CD4-positive, alpha-beta T cell (primary cell): ENCODE results near the gene SPRR4. TPM values are rescaled to one million over a fixed set of nuclear protein-coding genes. Genes with fewer than 3 reads are reported as not detected.
"Not testable (repeated sequence)": the region's sequence is repeated elsewhere in the genome, so short reads cannot be mapped to it uniquely, and the experiment has no call there.

Experiments used
- ATAC-seq: fragments of 200-7000 bp; cut with Tn5 transposase; one replicate; pipeline ENCODE4 v1.10.0; 2022; ENCODE audit warnings: mild to moderate bottlenecking; ENCODE audit not compliant: poor library complexity
- CTCF ChIA-PET: fragments of 350-600 bp; sonication (Branson Sonifier 250); formaldehyde crosslinking; loops from one replicate; lab custom pipeline; 2021; ENCODE audit warnings: antibody characterized with exemption, inconsistent platforms; lab: Charles Lee
- POLR2A ChIA-PET: fragments of 350-600 bp; sonication (Branson Sonifier 250); formaldehyde crosslinking; loops from one replicate; lab custom pipeline; 2021; ENCODE audit warnings: antibody characterized with exemption, inconsistent platforms; lab: Charles Lee
- DNase-seq, 14 experiments: peaks; one replicate each; pipeline ENCODE4 v3.0.0-alpha.2; 2013 to 2020; ENCODE audit warnings: mixed read lengths in 2 of 14
- H3K27ac ChIP-seq, 2 donors: one replicate each; pipeline versions ENCODE4 v1.5.1 to v1.7.0; 2013; ENCODE audit warnings: low read length in 2 of 2, low read depth in 1 of 2, mild to moderate bottlenecking in 1 of 2
- H3K27me3 ChIP-seq, 2 experiments: 1 replicate in 1 of 2; 2 replicates in 1 of 2; pipeline versions ENCODE4 v1.6.1 to v1.7.0; 2013; ENCODE audit warnings: low read length in 2 of 2, control low read depth in 1 of 2, mild to moderate bottlenecking in 1 of 2, moderate library complexity in 1 of 2; ENCODE audit not compliant: insufficient read depth in 2 of 2, control insufficient read depth in 1 of 2
- H3K36me3 ChIP-seq: one replicate; pipeline ENCODE4 v1.6.1; 2013; ENCODE audit warnings: low read length, control low read depth; ENCODE audit not compliant: insufficient read depth
- H3K4me1 ChIP-seq: one replicate; pipeline ENCODE4 v1.6.1; 2013; ENCODE audit warnings: low read length, control low read depth; ENCODE audit not compliant: insufficient read depth
- H3K4me3 ChIP-seq: one replicate; pipeline ENCODE4 v1.5.1; 2013; ENCODE audit warnings: mild to moderate bottlenecking, low read length, moderate library complexity
- H3K9me3 ChIP-seq, 2 experiments: 1 replicate in 1 of 2; 2 replicates in 1 of 2; pipeline versions ENCODE4 v1.6.1 to v1.7.0; 2013; ENCODE audit warnings: low read length in 2 of 2, mild to moderate bottlenecking in 2 of 2, control low read depth in 1 of 2, moderate library complexity in 1 of 2; ENCODE audit not compliant: control insufficient read depth in 1 of 2, insufficient read depth in 1 of 2
- H3K27ac Mint-ChIP-seq: one replicate; pipeline ENCODE4 v1.8.0; 2020; ENCODE audit warnings: mixed read lengths
- H3K27me3 Mint-ChIP-seq: one replicate; pipeline ENCODE4 v1.8.0; 2021; ENCODE audit warnings: mixed read lengths
- H3K36me3 Mint-ChIP-seq: one replicate; pipeline ENCODE4 v1.8.0; 2021; ENCODE audit warnings: low read depth, mixed read lengths
- H3K4me1 Mint-ChIP-seq: one replicate; pipeline ENCODE4 v1.8.0; 2021; ENCODE audit warnings: low read depth, mixed read lengths
- H3K4me3 Mint-ChIP-seq: one replicate; pipeline ENCODE4 v1.8.0; 2020; ENCODE audit warnings: mild to moderate bottlenecking, mixed read lengths
- H3K9me3 Mint-ChIP-seq: one replicate; pipeline ENCODE4 v1.8.0; 2020; ENCODE audit warnings: mixed read lengths
- CTCF ChIP-seq: fragments of 200-600 bp; IDR thresholded peaks from one replicate; pipeline ENCODE4 v1.8.0; 2022; ENCODE audit warnings: antibody characterized with exemption, mild to moderate bottlenecking
- intact Hi-C, 2 experiments: fragments of 100-400 bp; cut with DNase I in 1 of 2; cut with micrococcal nuclease in 1 of 2; formaldehyde crosslinking; loops; one replicate each; pipeline versions ENCODE4 v1.15.1 to v1.9.0; 2023 to 2025; cut with DNase I, micrococcal nuclease
- total RNA-seq, 174 experiments: library from RNA in 2 of 174; stranded (reverse) in 2 of 174; gene quantifications; one replicate each; pipeline ENCODE4 v1.2.3 and lab custom pipeline; 2021 to 2026

Gene SPRR4
- total RNA-seq, 2 experiments from 2014 or later: not detected

DNA sequence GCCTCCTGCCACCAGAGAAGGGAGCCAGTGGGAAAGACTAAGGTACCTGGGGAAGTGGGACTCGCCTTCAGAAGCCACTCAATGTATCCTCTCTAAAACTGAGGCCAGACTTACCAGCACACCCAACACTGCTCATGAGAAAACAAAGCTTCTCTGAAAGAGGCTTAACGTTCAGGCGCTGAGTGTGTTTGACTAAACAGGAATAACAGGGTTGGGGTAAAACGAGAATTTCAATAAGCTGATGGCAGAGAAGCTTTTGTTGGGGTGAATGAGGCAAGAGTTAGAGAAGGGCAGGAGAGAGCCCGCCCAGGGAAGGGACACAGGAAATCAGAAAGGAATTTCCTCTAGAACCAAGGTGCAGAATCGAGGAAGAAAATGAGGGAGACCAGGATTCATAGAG lies 29.4 kb downstream of the SPRR4 start:
- H3K27ac Mint-ChIP-seq: no peak overlapping the region
- ATAC-seq (no peak), DNase-seq (no peak)
- H3K4me3 Mint-ChIP-seq: no peak overlapping the region
- no peaks in the 10 kb centered on the region for H3K4me1 ChIP-seq
- no peaks in the 10 kb centered on the region for H3K36me3 ChIP-seq
- intact Hi-C loops: no loop called here
- H3K27me3 Mint-ChIP-seq: peaks cover 35% of the 10 kb centered on the region
- H3K27me3 ChIP-seq: peaks cover 0 to 2% of the 10 kb centered on the region in 2 experiments
- POLR2A ChIA-PET: no interaction called here
- H3K9me3 ChIP-seq: no peaks in the 10 kb centered on the region
- H3K4me3 ChIP-seq: no peak overlapping the region
- no peaks in the 10 kb centered on the region for H3K9me3 Mint-ChIP-seq
- H3K4me1 Mint-ChIP-seq: no peaks in the 10 kb centered on the region
- no peak for TF ChIP-seq CTCF
- no peaks in the 10 kb centered on the region for H3K36me3 Mint-ChIP-seq
- H3K27ac ChIP-seq: no peak overlapping the region
- CTCF ChIA-PET: no interaction called here

DNA sequence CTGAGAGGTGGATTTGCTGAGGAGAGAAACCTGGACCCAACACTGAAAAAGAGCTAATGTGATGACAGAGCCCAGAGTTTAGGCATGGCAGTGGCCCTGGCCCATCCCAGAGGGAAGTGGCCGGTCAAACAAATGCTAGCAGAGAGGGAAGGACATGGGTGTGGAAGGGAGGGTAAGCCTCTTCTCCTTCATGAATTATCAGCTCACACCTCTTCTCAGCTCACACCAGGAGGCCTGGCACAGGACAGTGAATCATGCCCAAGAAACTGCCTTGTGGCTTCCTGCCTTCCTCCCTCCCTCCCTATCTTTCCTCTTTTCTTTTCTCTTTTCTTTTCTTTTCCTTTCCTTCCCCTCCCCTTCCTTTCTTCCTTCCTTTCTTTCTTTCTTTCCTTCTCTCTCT lies 29.8 kb downstream of the SPRR4 start:
- no peaks in the 10 kb centered on the region for H3K9me3 ChIP-seq
- no peak for DNase-seq
- CTCF ChIA-PET: no interaction called here
- Mint-ChIP-seq H3K36me3 (no peaks in the 10 kb centered on the region), H3K27ac (no peak overlapping the region), H3K4me1 (no peaks in the 10 kb centered on the region), H3K9me3 (no peaks in the 10 kb centered on the region), H3K4me3 (no peak overlapping the region), H3K27me3 (peaks cover 32% of the 10 kb centered on the region)
- no peak for TF ChIP-seq CTCF
- no peak overlapping the region for H3K4me3 ChIP-seq
- H3K36me3 ChIP-seq: no peaks in the 10 kb centered on the region
- POLR2A ChIA-PET: no interaction called here
- peaks cover 0 to 2% of the 10 kb centered on the region in 2 experiments for H3K27me3 ChIP-seq
- no peak overlapping the region for H3K27ac ChIP-seq
- intact Hi-C loops: no loop called here
- no peak for ATAC-seq
- H3K4me1 ChIP-seq: no peaks in the 10 kb centered on the region

GRCh38 chr1:153001382-153001781 lies 30.9 kb downstream of the SPRR4 start, which contains the start of gene SPRR3:
Gene SPRR3, plus strand, starts transcription at chr1:153001749. Its CDS starts 1,272 bp downstream, at chr1:153003021.
- H3K9me3 Mint-ChIP-seq: no peaks in the 10 kb centered on the region
- ATAC-seq (no peak), DNase-seq (no peak)
- intact Hi-C loops: no loop called here
- no peaks in the 10 kb centered on the region for H3K36me3 Mint-ChIP-seq
- ChIA-PET POLR2A (no interaction called here), CTCF (no interaction called here)
- Histone ChIP-seq H3K27ac (no peak within 1 kb of the TSS), H3K27me3 (peaks cover 0 to 2% of the 10 kb centered on the region in 2 experiments), H3K4me3 (no peak within 1 kb of the TSS), H3K36me3 (no peaks in the 10 kb centered on the region), H3K4me1 (no peaks in the 10 kb centered on the region), H3K9me3 (no peaks in the 10 kb centered on the region)
- H3K27me3 Mint-ChIP-seq: peaks cover 27% of the 10 kb centered on the region
- no peaks in the 10 kb centered on the region for H3K4me1 Mint-ChIP-seq
- no peak within 1 kb of the TSS for H3K4me3 Mint-ChIP-seq
- TF ChIP-seq CTCF: no peak
- H3K27ac Mint-ChIP-seq: no peak within 1 kb of the TSS

GRCh38 chr1:153011235-153011758 lies 40.8 kb downstream of the SPRR4 start:
- DNase-seq, ATAC-seq, H3K36me3 ChIP-seq, H3K27ac Mint-ChIP-seq, H3K4me3 ChIP-seq, POLR2A ChIA-PET, H3K36me3 Mint-ChIP-seq, H3K27ac ChIP-seq, H3K4me3 Mint-ChIP-seq, H3K9me3 Mint-ChIP-seq, H3K4me1 ChIP-seq, H3K9me3 ChIP-seq, CTCF ChIA-PET, H3K4me1 Mint-ChIP-seq, H3K27me3 ChIP-seq, intact Hi-C loops: not testable (repeated sequence)
- peaks cover 19% of the 10 kb centered on the region for H3K27me3 Mint-ChIP-seq

DNA sequence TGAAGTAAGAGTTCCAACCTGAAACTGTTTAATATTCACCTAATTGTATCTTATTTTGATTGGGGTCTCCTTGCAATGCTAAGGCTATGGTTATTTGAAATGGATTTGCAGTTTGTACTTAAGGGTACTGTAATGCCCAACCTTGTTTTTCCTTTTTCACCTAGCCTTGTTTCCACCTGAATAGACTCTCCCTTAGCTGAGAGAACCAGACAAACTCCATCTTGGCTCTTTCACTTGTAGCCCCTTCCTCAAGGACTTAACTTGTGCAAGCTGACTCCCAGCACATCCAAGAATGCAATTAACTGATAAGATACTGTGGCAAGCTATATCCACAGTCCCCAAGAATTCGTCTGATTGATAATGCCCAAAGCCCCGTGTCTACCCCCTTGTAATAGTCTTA lies 51.4 kb downstream of the SPRR4 start:
- H3K4me3 Mint-ChIP-seq, H3K36me3 ChIP-seq, H3K4me1 Mint-ChIP-seq, ATAC-seq, DNase-seq, H3K36me3 Mint-ChIP-seq, H3K27ac Mint-ChIP-seq, H3K9me3 Mint-ChIP-seq, POLR2A ChIA-PET, H3K27ac ChIP-seq, H3K4me3 ChIP-seq, intact Hi-C loops, H3K9me3 ChIP-seq, H3K4me1 ChIP-seq: not testable (repeated sequence)
- H3K27me3 ChIP-seq: peaks cover 0 to 11% of the 10 kb centered on the region in 2 experiments
- CTCF ChIA-PET: interaction anchor here (0.8 kb wide), 1 partner anchor 13 kb away, joined by 3 read pairs; no protein-coding TSS in a partner anchor
- peaks cover 69% of the 10 kb centered on the region for H3K27me3 Mint-ChIP-seq
